ENCODE data around the gene SCNN1A.

Gene SCNN1A

DNA sequence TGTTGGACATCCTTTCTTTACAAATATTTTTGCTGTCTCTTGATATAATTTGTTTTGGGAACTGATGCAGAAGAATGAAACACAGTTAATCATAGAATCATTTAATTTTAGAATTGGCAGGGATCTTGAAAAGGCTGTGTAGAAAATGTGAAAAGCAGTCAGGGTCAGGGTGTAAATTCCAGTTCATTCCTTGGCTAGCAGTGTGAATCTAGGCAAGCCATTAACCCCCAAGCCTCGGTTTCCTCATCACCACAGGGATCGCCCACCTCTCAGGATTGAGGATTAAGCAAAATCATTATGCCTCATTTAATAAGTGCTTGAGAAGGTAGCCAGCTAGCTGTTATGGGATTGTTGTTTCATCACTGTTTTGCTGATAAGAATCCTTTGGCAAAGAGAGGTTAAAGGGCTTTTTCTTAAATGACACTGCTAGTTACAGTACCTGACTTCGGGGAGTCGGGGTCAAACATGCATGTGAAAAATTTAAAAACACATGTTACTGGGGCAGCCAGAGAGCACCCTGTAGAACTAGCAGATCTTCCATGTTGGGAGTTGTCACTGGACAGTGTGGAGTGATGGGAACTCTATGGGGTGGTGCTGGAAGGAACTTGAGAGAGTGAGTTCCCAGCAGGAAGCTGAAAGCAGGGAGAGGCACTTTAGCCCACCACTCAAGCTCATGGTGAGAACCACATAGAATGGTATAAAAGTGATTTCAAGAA, 44.2 kb downstream of the SCNN1A start:
- DNase-seq = no peak

DNA sequence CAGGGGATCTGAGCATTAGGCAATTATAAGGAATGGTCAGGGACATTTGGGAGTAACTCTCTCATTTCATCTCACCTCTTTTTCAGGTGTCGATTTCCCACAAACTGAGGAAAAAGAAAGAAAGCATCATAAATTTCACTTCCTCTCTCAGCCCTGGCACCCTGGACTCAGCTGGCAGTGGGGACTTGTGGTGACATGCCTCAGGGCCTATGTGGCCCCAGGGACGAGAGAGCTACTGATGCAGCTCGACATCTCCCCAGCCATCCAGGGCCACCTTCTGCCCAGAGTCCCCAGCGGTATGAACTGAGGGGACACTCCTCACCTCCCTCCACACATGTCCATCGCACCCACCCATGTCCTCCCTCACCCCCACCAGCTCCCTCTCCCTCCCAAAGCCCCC, 45.2 kb downstream of the SCNN1A start:
- no peak for DNase-seq

DNA sequence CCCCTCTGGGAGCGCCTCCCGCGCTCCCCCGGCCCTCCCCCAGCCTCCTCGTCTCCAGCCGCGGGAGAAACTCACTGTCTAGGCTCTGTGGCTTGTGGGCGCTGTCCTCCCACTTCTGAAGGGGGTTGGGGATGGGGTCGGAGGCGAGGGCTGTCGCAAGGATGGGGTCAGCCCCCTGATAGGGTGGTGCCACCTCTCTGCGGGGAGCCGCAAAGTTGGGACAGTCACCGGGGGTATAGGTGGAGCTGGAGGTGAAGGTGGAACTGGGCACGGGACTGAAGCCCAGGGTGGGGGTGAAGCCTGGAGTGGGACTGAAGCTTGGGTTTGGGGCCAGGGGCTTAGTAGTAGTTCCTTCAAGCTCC, 45.7 kb downstream of the SCNN1A start:
- DNase-seq = no peak

DNA sequence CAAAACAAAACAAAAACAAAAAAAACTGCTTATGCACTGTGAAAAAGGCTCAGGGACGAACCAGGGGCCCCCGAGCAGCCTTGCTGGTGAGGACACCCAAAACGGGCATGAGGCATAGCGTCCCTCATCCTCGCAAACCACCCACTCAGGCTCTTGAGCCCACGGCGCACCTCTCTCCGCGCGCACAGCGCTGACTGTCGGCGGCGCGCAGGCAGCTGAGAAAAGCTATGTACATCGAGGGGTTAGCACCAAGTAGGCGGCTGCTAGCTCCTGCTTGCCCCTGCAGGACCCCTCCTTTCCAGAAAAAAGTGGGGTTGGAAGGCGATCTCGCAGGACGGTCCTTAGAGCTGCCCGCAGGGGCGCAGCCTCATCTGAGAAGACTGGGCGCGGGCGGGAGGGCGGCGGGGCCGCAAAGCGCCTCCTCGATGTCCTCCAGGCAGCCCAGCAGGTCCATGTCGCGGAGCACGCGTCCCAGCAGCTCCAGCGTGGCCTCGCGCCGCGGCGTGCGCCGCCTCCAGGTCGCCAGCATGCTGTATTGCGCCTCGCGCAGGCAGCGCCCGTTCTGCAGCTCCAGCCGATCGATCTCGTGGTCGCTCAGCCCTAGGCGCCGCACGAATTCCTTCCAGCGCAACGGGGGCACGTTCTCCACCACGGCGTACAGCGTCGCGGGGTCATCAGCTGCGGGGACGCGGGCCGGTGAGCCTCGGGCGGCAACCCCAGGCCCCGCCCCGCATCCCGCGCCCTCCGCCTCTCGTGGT, 46.2 kb downstream of the SCNN1A start:
- no peak for DNase-seq

DNA sequence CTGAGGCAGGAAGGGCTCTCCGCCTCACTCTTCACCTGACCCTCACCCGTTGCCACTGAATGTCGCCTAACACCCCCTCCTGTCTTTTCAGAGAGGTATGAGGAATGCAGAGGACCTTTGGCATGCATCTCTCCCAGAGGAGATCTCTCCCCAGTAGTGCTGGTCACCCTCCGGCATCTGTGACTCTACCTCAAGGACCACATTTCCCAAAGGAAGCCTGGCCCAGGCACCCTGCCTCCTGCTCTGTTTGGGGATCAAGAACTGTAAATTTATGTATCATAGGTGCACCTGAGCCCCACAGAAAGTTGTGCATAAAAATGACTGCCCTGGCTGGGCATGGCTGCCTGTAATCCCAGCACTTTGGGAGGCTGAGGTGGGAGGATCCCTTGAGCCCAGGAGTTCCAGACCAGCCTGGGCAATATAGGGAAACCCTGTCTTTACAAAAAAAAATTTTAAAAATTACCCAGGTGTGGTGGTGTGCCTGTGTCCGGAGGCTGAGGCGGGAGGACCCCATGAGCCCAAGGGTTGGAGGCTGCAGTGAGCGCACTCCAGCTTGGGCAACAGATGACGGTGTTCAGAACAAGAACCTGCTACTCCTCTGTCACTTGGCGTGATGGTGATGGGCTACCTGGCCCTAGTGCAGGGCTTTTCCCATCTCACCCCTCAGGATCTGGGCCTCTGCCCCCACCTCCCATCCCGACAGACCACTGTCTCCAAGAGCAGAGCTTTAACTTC, 47.2 kb downstream of the SCNN1A start:
- no peak for DNase-seq

DNA sequence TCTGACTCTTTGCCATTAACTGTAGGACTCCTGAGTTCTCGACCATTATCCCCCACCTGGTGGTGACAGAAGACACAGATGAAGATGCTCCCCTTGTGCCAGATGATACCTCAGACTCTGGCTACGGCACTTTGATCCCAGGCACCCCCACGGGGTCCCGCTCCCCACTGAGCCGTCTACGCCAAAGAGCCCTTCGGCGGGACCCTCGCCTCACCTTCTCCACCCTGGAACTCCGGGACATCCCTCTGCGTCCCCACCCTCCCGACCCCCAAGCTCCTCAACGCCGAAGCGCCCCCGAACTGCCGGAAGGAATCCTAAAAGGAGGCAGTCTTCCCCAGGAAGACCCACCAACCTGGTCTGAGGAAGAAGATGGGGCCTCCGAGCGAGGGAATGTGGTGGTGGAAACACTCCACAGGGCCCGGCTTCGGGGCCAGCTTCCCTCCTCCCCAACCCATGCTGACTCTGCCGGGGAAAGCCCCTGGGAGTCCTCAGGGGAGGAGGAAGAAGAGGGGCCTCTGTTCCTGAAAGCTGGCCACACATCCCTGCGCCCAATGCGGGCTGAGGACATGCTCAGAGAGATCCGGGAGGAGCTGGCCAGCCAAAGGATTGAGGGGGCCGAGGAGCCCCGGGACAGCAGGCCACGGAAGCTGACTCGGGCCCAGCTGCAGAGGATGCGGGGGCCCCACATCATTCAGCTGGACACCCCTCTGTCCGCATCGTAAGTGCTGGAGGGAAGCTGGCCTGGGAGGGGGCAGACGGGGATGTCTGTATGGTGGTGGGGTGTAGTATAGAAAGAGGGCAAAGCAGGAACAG, 47.9 kb downstream of the SCNN1A start:
- no peak for DNase-seq

- no peak for DNase-seq
These were observed 48.8 kb downstream of the SCNN1A start for GRCh38 chr12:6326316-6327228.

DNA sequence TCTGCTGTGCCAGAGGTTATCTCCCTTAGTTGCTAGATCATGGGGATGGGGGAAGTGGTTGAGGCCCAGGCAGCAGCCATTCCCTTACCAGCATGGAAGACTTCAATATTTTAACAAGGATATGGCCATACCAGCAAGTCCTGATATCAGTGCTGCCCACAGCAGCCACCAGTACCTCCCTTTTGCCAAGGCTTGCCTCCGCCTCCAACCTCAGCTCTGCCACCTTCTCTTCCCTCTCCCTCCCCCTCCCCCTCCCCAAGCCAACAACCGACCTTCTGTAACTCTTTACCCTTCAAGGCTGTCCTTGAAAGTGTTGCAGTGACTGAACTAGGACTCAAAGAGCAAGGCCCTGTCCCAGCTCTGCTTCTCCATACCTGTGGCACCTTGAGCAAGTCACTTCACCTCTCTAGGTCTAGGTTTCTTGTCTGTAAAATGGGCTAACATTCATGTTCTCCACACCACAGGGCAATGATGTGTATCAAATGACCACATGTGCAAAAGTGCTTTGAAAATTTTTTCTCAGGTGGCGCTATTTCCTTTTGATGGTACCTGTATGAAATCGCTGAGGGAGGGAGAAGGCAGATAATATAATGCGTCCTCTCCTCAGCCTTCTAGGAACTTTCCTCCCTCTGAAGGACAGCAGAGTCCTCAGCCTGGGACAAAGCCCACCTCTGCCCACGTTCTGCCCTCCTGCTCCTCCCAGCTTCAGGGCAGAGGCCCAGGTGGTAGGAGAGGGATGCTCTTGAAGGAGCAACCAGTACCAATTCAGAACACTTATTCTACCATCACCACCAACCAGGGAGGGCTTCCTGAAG, 50.2 kb downstream of the SCNN1A start:
- no peak for DNase-seq

DNA sequence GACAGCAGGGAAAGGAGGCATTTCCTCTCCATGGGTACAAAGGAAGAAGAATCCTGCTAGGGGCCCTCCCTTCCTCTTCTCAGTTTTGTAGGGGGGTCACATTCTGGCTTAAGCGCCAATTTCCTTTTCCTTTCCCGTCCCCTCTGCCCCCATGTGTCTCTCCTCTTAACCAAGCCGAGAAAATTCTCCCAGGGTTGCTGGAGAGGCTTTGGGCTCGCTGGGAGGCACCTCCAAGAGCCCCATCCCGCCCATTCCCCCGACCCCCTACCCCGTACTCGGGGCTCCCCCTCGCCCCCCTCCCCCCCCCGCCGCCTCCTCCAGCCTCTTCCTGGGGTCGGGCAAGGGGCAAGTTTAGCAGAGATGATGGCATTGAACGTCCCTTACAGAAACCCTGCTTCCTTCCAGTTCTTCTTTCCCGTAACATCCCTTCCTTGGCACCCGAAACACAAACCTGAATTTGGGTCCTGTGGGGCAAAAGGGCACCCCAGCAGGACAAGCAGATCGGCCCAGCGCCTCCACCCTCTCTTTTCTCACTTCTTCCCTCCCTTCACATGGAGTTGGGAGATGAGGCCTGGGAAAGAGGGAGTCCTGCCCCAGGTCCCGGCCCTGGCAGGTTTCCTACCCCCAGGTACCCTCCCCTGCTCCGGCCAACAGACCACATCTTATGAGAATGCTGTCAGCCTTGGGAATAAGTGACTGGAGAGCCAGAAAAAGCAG, 51.2 kb downstream of the SCNN1A start:
- no peak for DNase-seq

DNA sequence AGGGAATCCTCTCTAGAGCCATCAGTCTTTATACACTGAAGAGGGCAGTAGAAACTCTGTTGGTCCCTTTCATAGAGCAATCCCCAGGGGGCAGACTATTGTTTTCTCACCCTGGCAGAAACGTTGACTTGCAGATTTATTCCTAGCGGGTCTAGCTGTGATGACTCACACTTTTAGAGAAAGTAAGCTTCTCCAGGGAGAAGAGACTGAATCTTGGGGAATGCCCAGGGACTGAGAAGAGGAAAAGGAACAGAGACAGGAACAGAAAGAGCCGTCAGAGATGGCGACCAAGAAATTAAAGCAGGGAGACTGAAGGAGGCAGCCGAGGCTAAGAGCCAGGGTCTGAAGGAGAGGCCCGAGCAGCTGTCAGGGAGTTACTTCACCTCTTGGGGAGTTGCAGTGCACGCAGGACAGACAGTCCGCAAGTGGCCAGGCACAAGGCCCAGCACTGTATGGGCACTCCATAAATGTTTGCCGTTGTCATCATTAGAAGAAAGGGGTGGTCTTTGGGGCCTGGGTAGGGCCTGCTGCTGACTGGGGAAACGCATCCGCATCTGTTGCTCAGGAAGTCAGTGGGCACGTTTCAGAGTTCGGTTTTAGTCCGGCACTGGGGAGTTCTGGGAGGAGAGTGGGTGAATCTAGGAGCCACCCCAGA, 51.9 kb downstream of the SCNN1A start:
- no peak for DNase-seq

GRCh38 chr12:6322969-6323339, 52.4 kb downstream of the SCNN1A start:
- DNase-seq = no peak

DNA sequence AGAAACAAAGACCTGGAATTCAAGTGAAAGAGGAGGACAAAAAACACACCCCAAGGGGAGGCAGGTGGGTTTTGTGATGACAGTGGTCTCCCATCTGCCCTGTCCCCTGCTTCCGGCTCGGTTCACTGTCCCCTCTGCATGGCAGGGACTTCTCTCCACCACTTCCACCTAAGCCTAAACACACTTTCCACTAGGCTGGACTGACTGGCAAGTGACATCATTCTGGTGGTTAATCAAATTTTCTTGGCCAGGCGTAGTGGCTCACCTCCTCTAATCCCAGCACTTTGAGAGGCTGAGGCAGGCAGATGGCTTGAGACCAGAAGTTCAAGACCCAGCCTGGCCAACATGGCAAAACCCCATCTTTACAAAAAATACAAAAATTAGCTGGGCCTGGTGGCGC, 53.0 kb downstream of the SCNN1A start:
- DNase-seq = no peak

GRCh38 chr12:6321905-6322304, 53.5 kb downstream of the SCNN1A start:
- DNase-seq = no peak

DNA sequence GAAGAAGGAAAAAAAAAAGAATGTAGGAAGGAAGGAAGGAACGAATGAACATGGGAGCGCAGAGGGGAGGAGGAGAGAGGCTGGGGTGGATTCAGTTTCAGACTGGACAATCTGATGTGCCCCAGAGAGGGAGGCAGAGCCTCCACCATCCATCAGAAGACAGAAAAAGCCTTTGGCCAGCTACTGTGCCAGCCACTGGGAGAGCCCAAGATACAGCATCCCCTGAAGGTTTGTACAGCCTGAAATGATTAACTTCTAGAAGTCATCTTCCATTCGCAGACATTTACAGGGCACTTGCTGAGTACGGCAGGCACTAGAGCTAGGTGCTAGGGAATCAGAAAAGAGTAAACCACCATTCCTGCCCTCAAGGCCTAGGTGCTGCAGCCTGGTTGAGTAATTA, 55.9 kb downstream of the SCNN1A start:
- no peak for DNase-seq

- DNase-seq = no peak
These were observed 56.9 kb downstream of the SCNN1A start for GRCh38 chr12:6318440-6318879.

DNA sequence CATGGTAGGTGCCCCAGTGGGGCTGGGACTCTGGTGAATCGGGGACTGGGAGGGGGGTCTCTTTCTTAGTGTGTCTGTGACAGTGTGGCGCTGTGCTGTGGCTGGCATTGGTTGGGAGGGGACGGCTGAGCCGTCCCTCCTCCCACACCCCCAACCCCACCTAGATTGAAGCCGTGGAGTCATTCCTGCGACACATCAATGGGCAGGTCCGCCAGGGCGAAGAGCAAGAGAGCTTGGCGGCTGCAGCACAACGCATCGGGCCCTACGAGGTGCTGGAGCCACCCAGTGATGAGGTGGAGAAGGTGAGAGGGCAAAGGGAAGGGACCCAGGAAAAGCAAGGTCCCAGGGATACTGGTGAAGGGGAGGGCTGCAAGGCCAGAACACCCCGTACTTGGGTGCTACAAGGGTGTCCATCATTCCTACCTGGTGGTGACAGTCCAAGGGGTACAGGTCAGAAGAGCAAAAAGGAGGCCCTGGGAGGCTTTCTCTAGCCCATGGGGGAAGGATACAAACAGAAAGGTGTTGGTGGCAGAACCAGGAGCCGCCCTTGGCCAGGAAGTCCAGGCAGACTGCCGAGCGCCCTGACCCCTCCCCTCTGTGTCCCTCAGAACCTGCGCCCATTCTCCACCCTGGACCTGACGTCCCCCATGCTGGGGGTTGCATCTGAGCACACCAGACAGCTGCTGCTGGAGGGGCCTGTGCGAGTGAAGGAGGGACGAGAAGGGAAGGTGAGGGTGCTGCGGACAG, 57.5 kb downstream of the SCNN1A start:
- DNase-seq = no peak

- no peak for DNase-seq
These were observed 58.3 kb downstream of the SCNN1A start for GRCh38 chr12:6316921-6317692.

All from NCI-H2081 treated with DMSO at 0.1 percent for 48 hours (cell line).